ENCODE data around the gene CERS6.
A peak's percentile ranks its signal among the peaks of the same experiment; 100 is the strongest.

CERS6 gene

GRCh38 chr2:168519534-168520308 is 63.6 kb downstream of the CERS6 start:
- CTCF ChIA-PET, result interaction anchor here (2.1 kb wide), 1 partner anchor 26 kb away, joined by 7 read pairs; no protein-coding TSS in a partner anchor
- Histone ChIP-seq H3K27ac (ENCODE audit: extremely low read depth, low read depth, low read length) (no peak overlapping the region), H3K4me3 (ENCODE audit: low read depth, low read length) (no peak overlapping the region), H3K9me3 (ENCODE audit: control insufficient read depth, insufficient read depth, low read depth, low read length) (no peaks in the 10 kb centered on the region), H3K36me3 (ENCODE audit: control insufficient read depth in 2 of 2, insufficient read depth in 1 of 2, low read length in 2 of 2) (no peaks in the 10 kb centered on the region), H3K4me1 (ENCODE audit: control insufficient read depth, insufficient read depth, low read length) (peaks cover 15% of the 10 kb centered on the region)
- POLR2A ChIA-PET, result no interaction called here
- TF ChIP-seq ZNF658 (tag by site-specific recombination; IDR thresholded peaks at IDR 0.05), result no peak
- no peak for TF ChIP-seq KLF8 (tag by site-specific recombination; IDR thresholded peaks at IDR 0.05)
- no peak for TF ChIP-seq MZF1 (tag by site-specific recombination; IDR thresholded peaks at IDR 0.05; ENCODE audit: borderline replicate concordance)
- no peak for TF ChIP-seq ZBTB10 (tag by site-specific recombination; IDR thresholded peaks at IDR 0.05)
- no peak for TF ChIP-seq ZNF311 (tag by site-specific recombination; IDR thresholded peaks at IDR 0.05; ENCODE audit: borderline replicate concordance)
- TF ChIP-seq ZNF146 (tag by site-specific recombination; IDR thresholded peaks at IDR 0.05), result peak; percentile 68

GRCh38 chr2:168521053-168521741 is 65.1 kb downstream of the CERS6 start:
- ChIA-PET CTCF (interaction anchor here (0.7 to 0.8 kb wide), 2 partner anchors 28 to 171 kb away, joined by 3 to 5 read pairs; no protein-coding TSS in a partner anchor), POLR2A (interaction anchor here (0.5 kb wide), 1 partner anchor 1521 kb away, joined by 3 read pairs; no protein-coding TSS in a partner anchor)
- no peaks in the 10 kb centered on the region for H3K36me3 ChIP-seq (ENCODE audit: control insufficient read depth in 2 of 2, insufficient read depth in 1 of 2, low read length in 2 of 2)

GRCh38 chr2:168522446-168522845 is 66.4 kb downstream of the CERS6 start:
- H3K4me1 ChIP-seq (ENCODE audit: control insufficient read depth, insufficient read depth, low read length), result peaks cover 22% of the 10 kb centered on the region
- no peaks in the 10 kb centered on the region for H3K36me3 ChIP-seq (ENCODE audit: control insufficient read depth in 2 of 2, insufficient read depth in 1 of 2, low read length in 2 of 2)
- POLR2A ChIA-PET, result interaction anchor here (0.6 kb wide), 1 partner anchor 66 kb away, joined by 3 read pairs; the partner anchor contains the start of gene CERS6
- H3K27ac ChIP-seq (ENCODE audit: extremely low read depth, low read depth, low read length), result no peak overlapping the region
- CTCF ChIA-PET, result interaction anchor here (0.9 kb wide), 1 partner anchor 184 kb away, joined by 3 read pairs; no protein-coding TSS in a partner anchor
- H3K4me3 ChIP-seq (ENCODE audit: low read depth, low read length), result no peak overlapping the region
- TF ChIP-seq GLIS1 (tag by site-specific recombination; IDR thresholded peaks at IDR 0.05), result 0 out of 2 replicates have a peak, but pooled peaks have one; percentile 14
- 0 out of 2 replicates have a peak, but pooled peaks have one; percentile 13 for TF ChIP-seq PRDM10 (tag by site-specific recombination; IDR thresholded peaks at IDR 0.05)
- no peak for TF ChIP-seq ZNF580 (tag by site-specific recombination; IDR thresholded peaks at IDR 0.05)
- peak; percentile 65; the same call in 1 of the 2 replicates for TF ChIP-seq MZF1 (tag by site-specific recombination; IDR thresholded peaks at IDR 0.05; ENCODE audit: borderline replicate concordance)
- H3K9me3 ChIP-seq (ENCODE audit: control insufficient read depth, insufficient read depth, low read depth, low read length), result no peaks in the 10 kb centered on the region

More at GRCh38 chr2:168521053-168521741, 65.1 kb downstream of the CERS6 start:
- H3K27ac ChIP-seq (ENCODE audit: extremely low read depth, low read depth, low read length), result no peak overlapping the region
- no peaks in the 10 kb centered on the region for H3K9me3 ChIP-seq (ENCODE audit: control insufficient read depth, insufficient read depth, low read depth, low read length)
- H3K4me1 ChIP-seq (ENCODE audit: control insufficient read depth, insufficient read depth, low read length), result peaks cover 22% of the 10 kb centered on the region
- TF ChIP-seq ZNF513 (tag by site-specific recombination; IDR thresholded peaks at IDR 0.05) (0 out of 2 replicates have a peak, but pooled peaks have one; percentile 23), ZNF600 (tag by site-specific recombination; IDR thresholded peaks at IDR 0.05) (0 out of 2 replicates have a peak, but pooled peaks have one; percentile 16), ZSCAN23 (tag by site-specific recombination; IDR thresholded peaks at IDR 0.05) (no peak), ZNF623 (tag by site-specific recombination; IDR thresholded peaks at IDR 0.05) (no peak), KLF1 (tag by site-specific recombination; IDR thresholded peaks at IDR 0.05) (0 out of 2 replicates have a peak, but pooled peaks have one; percentile 41)
- no peak overlapping the region for H3K4me3 ChIP-seq (ENCODE audit: low read depth, low read length)
